Right cardiac atrium (tissue), 5 donors: ENCODE data around the gene HNF4A. TPM values are rescaled to one million over a fixed set of nuclear protein-coding genes. Genes with fewer than 3 reads are reported as not detected.

Experiments
- ATAC-seq, 2 donors: fragments of 200-7000 bp; cut with Tn5 transposase; one replicate each; pipeline versions ENCODE4 v1.8.0 to v1.9.1; 2020; ENCODE audit warnings: moderate library complexity in 2 of 2, mild to moderate bottlenecking in 1 of 2
- DNase-seq, 3 donors: peaks; one replicate each; pipeline ENCODE4 v3.0.0-alpha.2; 2020
- H3K27ac ChIP-seq: one replicate; pipeline ENCODE4 v1.5.1; 2013; ENCODE audit warnings: mild to moderate bottlenecking, low read length, control low read depth, moderate library complexity
- H3K27me3 ChIP-seq: one replicate; pipeline ENCODE4 v1.6.1; 2013; ENCODE audit not compliant: control insufficient read depth, insufficient read depth
- H3K4me1 ChIP-seq: one replicate; pipeline ENCODE4 v1.6.1; 2013; ENCODE audit warnings: low read length; ENCODE audit not compliant: control insufficient read depth, insufficient read depth
- H3K4me3 ChIP-seq: one replicate; pipeline ENCODE4 v1.5.1; 2013; ENCODE audit warnings: low read length, control low read depth
- H3K9me3 ChIP-seq: one replicate; pipeline ENCODE4 v1.6.1; 2013; ENCODE audit warnings: low read length; ENCODE audit not compliant: control insufficient read depth
- WGBS: extraction: QIAGEN DNeasy Blood & Tissue Kit; methylation state at CpG from one replicate; pipeline ENCODE4 v1.1.7; 2013; 5-methylcytosine and 5-hydroxymethylcytosine counted together
- intact Hi-C, 4 donors: fragments of 100-400 bp; cut with DNase I; formaldehyde crosslinking; loops; one replicate each; pipeline versions ENCODE4 v1.11.0 to v1.14.0; 2022 to 2023
- polyA plus RNA-seq: library from polyadenylated mRNA; stranded (reverse); fragments of 200-250 nt; gene quantifications from one replicate; pipeline ENCODE4 v1.2.3, GENCODE V29; 2013
- total RNA-seq, 4 donors: library from RNA; stranded (reverse); fragmentation: NEBNext Ultra II Directional; extraction: Animal tissue kit (Norgen Biotek cat#: 25700); gene quantifications; one replicate each; pipeline ENCODE4 v1.2.1, GENCODE V29; 2021
- donor health status: healthy with polysubstance abuse.
- donor health status: DM: no; HTN: yes; CAD: no.
- donor health status: DM: no; HTN: no; CAD: no.
- donor health status: DM: no; HTN: yes; CAD: no; lungs with severe emphysema.
- donor health status: DM: yes; HTN: yes; CAD: no.

Gene HNF4A
- total and polyA plus RNA-seq, 5 donors: 0.07 to 0.08 TPM; not detected in 3

DNA sequence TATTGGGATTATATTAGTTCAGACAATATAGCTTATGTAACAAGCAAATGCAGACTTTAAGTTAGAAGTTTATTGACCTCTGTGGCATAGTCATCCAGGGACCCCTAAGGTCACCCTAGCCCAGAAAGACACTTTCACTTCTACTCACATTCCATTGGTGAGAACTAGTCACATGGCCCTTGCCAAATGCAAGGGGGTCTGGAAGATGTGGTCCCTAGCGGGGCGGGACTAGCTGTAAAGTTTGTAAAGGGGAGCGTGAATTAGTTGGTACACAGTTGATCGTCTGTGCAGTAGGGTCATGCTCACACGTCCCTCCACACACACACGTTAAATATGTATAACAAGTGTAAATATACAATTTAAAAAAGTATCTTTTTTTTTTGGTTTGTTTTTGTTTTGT, 9.3 kb downstream of the HNF4A start:
- Histone ChIP-seq H3K4me1 (no peaks in the 10 kb centered on the region), H3K27ac (no peak overlapping the region), H3K9me3 (no peaks in the 10 kb centered on the region), H3K4me3 (no peak overlapping the region), H3K27me3 (no peaks in the 10 kb centered on the region)
- ATAC-seq (no peak), DNase-seq (no peak)
- 88% methylated on average over 6 of the region's 6 CpGs for WGBS
- intact Hi-C loops: no loop called here

DNA sequence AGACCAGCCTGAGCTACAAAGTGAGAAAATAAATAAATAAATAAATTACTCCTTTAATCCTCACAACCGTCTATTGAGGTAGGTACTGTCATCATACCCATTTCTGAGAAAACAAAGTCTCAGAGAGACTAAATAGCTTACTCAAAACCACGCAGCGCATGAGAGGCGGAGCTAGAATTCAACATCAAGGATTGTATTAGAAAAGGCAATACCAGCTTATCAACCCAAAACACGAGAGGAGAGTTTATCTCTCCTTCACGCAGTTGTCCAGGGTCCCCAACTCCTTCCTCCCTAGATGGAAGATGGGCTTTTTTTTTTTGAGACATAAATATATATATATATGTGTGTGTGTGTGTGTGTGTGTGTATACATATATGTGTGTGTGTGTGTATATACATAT, 12.2 kb downstream of the HNF4A start:
- H3K27ac ChIP-seq: no peak overlapping the region
- H3K27me3 ChIP-seq: no peaks in the 10 kb centered on the region
- H3K4me1 ChIP-seq: no peaks in the 10 kb centered on the region
- DNase-seq (no peak), ATAC-seq (no peak)
- WGBS: 90% methylated on average over 6 of the region's 6 CpGs
- H3K9me3 ChIP-seq: no peaks in the 10 kb centered on the region
- no peak overlapping the region for H3K4me3 ChIP-seq
- intact Hi-C loops: no loop called here

DNA sequence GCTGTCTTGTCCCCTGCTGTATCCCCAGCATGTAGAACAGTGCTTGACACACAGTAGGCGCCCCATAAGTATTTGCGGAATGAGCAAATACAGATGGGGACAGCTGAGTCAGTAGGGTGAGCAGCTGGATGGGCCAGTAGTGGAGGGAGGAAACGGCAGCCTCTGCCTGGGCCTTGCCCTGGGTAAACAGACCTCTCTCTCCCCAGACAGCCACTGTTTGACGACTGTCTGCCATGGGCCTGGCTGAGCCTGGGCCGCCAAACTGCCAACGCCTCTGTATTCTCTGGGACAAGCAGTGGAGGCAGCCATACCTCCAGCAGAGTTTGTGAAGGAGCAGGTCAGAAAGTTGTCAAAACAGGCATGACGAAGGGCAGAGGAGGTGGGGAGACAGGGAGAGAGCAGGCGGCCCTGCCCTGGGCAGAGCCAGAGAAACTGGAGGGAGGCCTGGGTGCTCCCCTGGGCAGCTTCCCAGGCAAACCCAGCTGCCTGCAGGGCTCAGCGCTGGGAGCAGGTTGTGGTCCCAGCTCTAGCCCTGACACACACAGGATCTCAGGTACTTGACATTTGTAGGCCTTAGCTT, 15.2 kb downstream of the HNF4A start:
- Histone ChIP-seq H3K9me3 (no peaks in the 10 kb centered on the region), H3K4me3 (no peak overlapping the region), H3K27me3 (no peaks in the 10 kb centered on the region), H3K27ac (no peak overlapping the region), H3K4me1 (no peaks in the 10 kb centered on the region)
- no peak for ATAC-seq
- no peak for DNase-seq
- WGBS: 72% methylated on average over 9 of the region's 9 CpGs
- intact Hi-C loops: no loop called here

DNA sequence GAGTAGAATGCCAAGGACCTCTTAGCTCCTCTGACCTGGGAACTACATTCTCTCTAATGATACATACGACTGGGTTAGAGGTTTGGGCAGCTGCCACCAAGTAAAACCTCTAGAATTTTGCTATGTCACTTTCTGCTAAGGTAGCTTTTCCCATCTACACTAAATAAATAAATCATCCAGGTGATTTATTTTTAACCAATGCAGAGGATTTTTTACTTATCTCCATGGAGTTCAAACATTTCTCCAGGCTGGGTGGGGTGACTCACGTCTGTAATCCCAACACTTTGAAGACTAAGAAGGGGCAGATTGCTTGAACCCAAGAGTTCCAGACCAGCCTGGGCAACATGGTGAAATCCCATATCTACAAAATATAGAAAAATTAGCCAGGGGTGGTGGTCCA, 27.1 kb downstream of the HNF4A start:
- no peak for DNase-seq
- Histone ChIP-seq H3K27ac (no peak overlapping the region), H3K9me3 (no peaks in the 10 kb centered on the region), H3K4me3 (no peak overlapping the region), H3K27me3 (no peaks in the 10 kb centered on the region), H3K4me1 (no peaks in the 10 kb centered on the region)
- ATAC-seq: no peak
- WGBS: 61% methylated on average over 2 of the region's 2 CpGs
- intact Hi-C loops: loop anchor here (5.0 to 10.0 kb wide), 6 partner anchors 82 to 352 kb away; partner anchors contain the start of gene OSER1 (in 1 of the 4)

DNA sequence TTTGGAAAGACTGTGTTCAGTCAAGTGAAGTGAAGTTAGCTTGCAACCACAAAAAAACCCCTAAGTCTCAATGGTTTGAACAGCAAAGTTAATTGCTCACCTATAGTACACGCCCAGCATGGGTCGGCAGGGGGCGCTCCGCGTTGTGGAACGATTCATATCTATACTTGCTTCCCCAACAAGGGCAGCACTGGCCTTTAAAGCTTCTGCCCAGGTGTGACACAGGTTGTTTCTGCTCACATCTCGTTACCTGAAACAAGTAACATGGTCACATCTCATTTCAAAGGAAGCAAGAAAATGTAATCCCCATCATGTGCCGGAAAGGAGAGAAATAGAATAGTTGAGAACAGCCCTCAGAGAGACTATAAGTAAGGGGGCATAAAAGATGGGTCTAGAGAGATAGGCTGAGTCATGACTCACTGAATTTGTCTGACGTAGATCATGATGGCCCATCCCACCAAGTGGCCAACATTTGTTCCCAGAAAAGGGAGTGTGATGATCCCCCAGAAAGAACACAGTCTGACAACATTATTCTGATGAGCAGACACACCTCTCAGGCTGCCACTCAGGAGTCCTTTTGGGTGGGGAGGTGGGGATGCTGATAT, 29.0 kb downstream of the HNF4A start:
- Histone ChIP-seq H3K4me3 (no peak overlapping the region), H3K27me3 (no peaks in the 10 kb centered on the region), H3K27ac (no peak overlapping the region), H3K4me1 (no peaks in the 10 kb centered on the region), H3K9me3 (no peaks in the 10 kb centered on the region)
- DNase-seq (peak; percentile 75 to 94 (median 88)), ATAC-seq (peak; percentile 67 to 68)
- intact Hi-C loops: loop anchor here (5.0 to 10.0 kb wide), 8 partner anchors 80 to 350 kb away; partner anchors contain the start of gene OSER1 (in 1 of the 4)
- WGBS: 16% methylated on average over 9 of the region's 9 CpGs

DNA sequence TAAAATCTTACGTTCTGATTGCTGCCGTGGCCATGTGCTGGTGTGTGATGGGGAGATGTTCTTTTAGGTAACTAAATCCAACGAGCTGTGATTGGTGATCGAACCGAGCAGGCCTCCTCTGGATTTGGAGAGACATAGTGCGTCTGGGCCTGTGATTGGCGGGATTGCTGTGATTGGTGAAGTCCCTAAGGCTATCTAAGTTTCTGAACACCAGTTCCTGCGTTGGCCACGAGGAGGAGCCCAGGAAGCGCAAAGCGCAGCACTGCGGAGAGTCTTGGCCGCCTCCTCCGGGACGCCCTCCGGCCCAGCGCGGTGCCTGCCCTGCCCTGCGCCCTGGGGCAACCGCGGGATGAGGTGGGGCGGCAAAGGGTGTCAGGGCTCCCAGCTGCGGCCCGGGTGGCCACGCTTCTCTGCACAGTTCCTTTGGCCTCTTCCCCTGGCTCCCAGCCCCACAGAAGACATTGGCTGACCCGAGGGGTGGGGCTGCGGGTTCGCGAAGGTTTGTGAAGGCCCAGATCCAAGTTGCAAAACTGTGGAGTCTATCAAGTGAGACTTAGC, 33.0 kb downstream of the HNF4A start:
- DNase-seq (peak; percentile 73 to 86 (median 83)), ATAC-seq (peak; percentile 76 to 88)
- WGBS: 4% methylated on average over 29 of the region's 29 CpGs
- H3K27ac ChIP-seq: no peak overlapping the region
- no peaks in the 10 kb centered on the region for H3K4me1 ChIP-seq
- no peaks in the 10 kb centered on the region for H3K27me3 ChIP-seq
- intact Hi-C loops: loop anchor here (5.0 to 10.0 kb wide), 7 partner anchors 76 to 346 kb away; partner anchors contain the start of gene OSER1 (in 1 of the 4)
- H3K9me3 ChIP-seq: no peaks in the 10 kb centered on the region
- no peak overlapping the region for H3K4me3 ChIP-seq

DNA sequence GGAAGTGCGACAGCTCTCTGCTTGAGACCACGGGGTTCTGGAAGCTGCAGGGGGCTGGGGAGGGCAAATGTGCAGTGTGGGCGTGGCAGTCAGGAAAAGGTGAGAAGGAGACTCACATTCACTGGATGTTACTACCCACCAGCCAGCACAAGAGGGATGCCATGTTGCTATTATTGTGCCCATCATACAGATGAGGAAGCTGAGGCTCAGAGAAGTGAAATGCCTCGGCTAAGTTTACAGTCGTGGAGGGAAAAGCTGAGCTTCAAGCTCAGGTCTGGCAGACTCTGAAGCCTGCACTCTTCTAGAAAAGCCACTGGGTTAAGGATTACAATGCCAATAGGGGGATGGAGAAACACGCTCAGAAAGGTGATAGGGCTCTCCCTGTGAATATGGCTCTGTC, 34.4 kb downstream of the HNF4A start:
- Histone ChIP-seq H3K27ac (no peak overlapping the region), H3K9me3 (no peaks in the 10 kb centered on the region), H3K27me3 (no peaks in the 10 kb centered on the region), H3K4me3 (no peak overlapping the region), H3K4me1 (no peaks in the 10 kb centered on the region)
- 71% methylated on average over 6 of the region's 6 CpGs for WGBS
- DNase-seq (no peak), ATAC-seq (no peak)
- intact Hi-C loops: loop anchor here (5.0 to 10.0 kb wide), 7 partner anchors 75 to 345 kb away; partner anchors contain the start of gene OSER1 (in 1 of the 4)

DNA sequence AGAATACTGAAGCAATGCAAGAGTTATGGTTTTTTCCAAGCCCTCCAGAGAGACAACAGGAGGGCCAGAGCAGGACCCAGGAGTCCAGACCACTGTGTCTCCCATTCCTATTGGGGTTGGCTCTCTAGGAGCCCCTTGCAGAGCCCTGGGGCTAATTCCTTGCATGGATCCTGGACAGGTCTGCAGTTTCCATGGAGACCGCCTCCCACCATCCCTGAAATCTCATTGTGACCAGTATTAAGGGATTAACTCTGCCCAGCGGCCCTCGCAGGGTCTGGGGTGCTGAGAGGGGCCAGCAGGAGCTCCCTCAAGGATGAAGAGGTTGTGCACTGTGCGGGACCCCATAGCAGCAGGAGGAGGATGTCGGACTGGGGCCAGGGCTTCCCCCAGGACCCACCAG, 34.8 kb downstream of the HNF4A start:
- H3K27me3 ChIP-seq: no peaks in the 10 kb centered on the region
- no peak for DNase-seq
- no peaks in the 10 kb centered on the region for H3K9me3 ChIP-seq
- WGBS: 68% methylated on average over 5 of the region's 5 CpGs
- intact Hi-C loops: no loop called here
- H3K27ac ChIP-seq: no peak overlapping the region
- H3K4me3 ChIP-seq: no peak overlapping the region
- ATAC-seq: no peak
- H3K4me1 ChIP-seq: no peaks in the 10 kb centered on the region

DNA sequence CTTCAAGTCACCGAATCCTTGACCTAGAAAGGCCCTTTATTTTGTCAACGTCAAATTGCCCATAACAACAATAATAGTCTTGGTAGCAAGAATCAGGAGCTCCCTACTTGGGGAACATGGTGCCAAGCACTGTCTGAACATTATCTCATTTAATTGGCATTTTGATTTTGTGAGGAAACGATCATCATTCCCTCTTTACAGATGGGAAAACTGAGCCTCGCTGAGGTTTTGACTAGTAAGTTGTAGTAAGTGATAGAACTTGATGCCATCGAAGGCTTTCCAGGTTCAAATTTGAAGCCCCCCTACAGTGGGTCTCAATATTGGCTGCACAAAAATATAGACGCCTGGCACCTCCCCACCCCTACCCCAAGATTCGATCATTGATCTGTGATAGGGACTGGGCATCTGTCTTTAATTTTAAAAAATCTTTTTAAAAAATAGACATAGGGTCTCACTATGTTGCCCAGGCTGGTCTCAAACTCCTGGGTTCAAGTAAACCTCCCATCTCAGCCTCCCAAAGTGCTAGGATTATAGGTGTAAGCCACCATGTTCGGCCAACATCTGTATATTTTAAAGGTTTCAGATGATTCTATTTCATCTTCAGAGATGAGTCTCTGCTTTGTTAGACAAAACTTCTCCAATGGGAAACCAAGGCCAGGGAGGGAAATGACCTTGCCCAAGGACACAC, 36.7 kb downstream of the HNF4A start:
- ATAC-seq (no peak), DNase-seq (no peak)
- Histone ChIP-seq H3K4me1 (no peaks in the 10 kb centered on the region), H3K27ac (no peak overlapping the region), H3K27me3 (no peaks in the 10 kb centered on the region), H3K4me3 (no peak overlapping the region), H3K9me3 (no peaks in the 10 kb centered on the region)
- WGBS: 95% methylated on average over 8 of the region's 8 CpGs
- intact Hi-C loops: no loop called here

DNA sequence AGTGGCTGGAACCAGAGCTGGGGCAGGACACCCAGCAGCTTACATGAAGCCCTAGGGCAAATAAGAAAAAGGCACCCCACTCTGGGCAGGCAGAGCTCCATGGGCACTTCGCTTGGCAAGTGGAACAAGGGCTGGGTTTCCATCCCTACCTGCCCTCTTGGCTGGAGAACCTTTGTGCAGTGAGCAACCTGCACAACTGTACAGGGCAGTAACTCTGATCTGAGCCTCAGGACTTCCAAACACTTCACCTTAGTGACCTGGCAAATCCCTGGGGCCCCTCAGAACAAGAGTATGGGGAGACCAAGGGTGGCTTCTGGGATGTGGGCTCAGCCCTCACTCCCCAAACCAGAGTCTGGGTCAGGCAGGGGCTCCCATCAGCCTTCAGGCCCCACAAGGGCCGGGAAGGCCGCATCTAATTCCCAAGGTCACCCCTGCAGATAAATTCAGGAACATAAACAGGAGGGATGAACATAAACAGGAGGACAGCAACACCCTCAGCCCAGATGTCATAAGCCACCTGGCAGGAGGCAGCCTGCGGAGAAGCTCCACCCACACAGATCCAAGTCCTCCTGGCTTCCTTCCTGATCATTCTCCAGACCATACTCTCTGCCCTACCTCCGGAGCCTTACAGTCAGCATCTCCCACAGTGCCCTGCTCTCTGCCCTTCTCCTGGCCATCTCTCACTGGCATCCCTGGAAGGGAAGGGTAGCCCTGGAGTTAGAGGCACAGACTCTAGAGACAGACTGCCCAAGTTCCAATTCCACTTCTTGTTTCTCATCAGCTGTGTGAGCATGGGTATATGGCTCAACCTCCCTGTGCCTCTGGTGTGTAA, 37.5 kb downstream of the HNF4A start:
- no peak overlapping the region for H3K27ac ChIP-seq
- no peak overlapping the region for H3K4me3 ChIP-seq
- no peaks in the 10 kb centered on the region for H3K9me3 ChIP-seq
- 65% methylated on average over 5 of the region's 5 CpGs for WGBS
- DNase-seq (no peak), ATAC-seq (no peak)
- intact Hi-C loops: no loop called here
- H3K27me3 ChIP-seq: no peaks in the 10 kb centered on the region
- no peaks in the 10 kb centered on the region for H3K4me1 ChIP-seq
